ENCODE data around the gene LYST.

- TF ChIP-seq, protein P1, sequence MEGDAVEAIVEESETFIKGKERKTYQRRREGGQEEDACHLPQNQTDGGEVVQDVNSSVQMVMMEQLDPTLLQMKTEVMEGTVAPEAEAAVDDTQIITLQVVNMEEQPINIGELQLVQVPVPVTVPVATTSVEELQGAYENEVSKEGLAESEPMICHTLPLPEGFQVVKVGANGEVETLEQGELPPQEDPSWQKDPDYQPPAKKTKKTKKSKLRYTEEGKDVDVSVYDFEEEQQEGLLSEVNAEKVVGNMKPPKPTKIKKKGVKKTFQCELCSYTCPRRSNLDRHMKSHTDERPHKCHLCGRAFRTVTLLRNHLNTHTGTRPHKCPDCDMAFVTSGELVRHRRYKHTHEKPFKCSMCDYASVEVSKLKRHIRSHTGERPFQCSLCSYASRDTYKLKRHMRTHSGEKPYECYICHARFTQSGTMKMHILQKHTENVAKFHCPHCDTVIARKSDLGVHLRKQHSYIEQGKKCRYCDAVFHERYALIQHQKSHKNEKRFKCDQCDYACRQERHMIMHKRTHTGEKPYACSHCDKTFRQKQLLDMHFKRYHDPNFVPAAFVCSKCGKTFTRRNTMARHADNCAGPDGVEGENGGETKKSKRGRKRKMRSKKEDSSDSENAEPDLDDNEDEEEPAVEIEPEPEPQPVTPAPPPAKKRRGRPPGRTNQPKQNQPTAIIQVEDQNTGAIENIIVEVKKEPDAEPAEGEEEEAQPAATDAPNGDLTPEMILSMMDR (conservative IDR thresholded peaks at IDR 0.05; ENCODE audit: low read depth, low read length), result no peak
- TF ChIP-seq EZH2 (IDR thresholded peaks at IDR 0.05; ENCODE audit: borderline replicate concordance, low read depth, low read length, poor library complexity, severe bottlenecking), result no peak
These were observed 12.4 kb downstream of the LYST start for GRCh38 chr1:235854347-235854746.
